Peyer's patch (tissue), 4 donors: ENCODE measurements around the gene ARL15.

ENCODE experiments used
- POLR2A ChIP-seq, 2 donors: fragments of 450-650 bp; IDR thresholded peaks; one replicate each; pipeline ENCODE4 v1.5.1; 2017; ENCODE audit warnings: antibody characterized with exemption in 2 of 2, mild to moderate bottlenecking in 2 of 2, moderate library complexity in 2 of 2
- TF ChIP-seq, protein P1 (sequence below), 6 experiments: fragments of 450-650 bp in 4 of 6; fragments of 200-600 bp in 2 of 6; sonication (generic) in 1 of 6; IDR thresholded peaks; one replicate each; pipeline ENCODE4 v1.5.1; 2017 to 2019; ENCODE audit warnings: antibody characterized with exemption in 6 of 6, mild to moderate bottlenecking in 3 of 6, moderate library complexity in 1 of 6

- TF ChIP-seq, protein P1, sequence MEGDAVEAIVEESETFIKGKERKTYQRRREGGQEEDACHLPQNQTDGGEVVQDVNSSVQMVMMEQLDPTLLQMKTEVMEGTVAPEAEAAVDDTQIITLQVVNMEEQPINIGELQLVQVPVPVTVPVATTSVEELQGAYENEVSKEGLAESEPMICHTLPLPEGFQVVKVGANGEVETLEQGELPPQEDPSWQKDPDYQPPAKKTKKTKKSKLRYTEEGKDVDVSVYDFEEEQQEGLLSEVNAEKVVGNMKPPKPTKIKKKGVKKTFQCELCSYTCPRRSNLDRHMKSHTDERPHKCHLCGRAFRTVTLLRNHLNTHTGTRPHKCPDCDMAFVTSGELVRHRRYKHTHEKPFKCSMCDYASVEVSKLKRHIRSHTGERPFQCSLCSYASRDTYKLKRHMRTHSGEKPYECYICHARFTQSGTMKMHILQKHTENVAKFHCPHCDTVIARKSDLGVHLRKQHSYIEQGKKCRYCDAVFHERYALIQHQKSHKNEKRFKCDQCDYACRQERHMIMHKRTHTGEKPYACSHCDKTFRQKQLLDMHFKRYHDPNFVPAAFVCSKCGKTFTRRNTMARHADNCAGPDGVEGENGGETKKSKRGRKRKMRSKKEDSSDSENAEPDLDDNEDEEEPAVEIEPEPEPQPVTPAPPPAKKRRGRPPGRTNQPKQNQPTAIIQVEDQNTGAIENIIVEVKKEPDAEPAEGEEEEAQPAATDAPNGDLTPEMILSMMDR (IDR thresholded peaks at IDR 0.05): no peak
- TF ChIP-seq POLR2A (IDR thresholded peaks at IDR 0.05): no peak
These were observed 369.5 kb downstream of the ARL15 start for GRCh38 chr5:53940921-53941320.
